ENCODE data around the gene NADK2.

NADK2 gene

DNA sequence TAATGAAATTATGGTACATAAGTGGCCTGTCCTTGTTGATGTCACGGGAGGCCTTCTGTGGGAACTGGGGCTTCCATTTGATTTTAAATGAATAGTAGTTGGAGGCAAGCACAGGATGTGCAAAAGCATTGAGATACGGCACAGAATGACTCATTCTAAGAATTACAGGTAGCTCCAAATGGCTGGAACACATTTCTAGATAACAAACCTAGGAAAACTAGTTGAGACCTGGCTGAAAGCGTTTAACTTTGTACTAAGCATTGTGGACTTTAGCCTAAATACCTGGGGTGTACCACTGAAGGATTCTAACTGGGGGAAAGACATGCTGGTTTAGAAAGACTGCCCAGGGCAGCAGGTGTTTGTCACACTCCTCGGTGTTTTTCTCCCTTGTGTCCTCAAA, 80.4 kb downstream of the NADK2 start:
- DNase-seq (ENCODE audit: low read depth), result no peak

DNA sequence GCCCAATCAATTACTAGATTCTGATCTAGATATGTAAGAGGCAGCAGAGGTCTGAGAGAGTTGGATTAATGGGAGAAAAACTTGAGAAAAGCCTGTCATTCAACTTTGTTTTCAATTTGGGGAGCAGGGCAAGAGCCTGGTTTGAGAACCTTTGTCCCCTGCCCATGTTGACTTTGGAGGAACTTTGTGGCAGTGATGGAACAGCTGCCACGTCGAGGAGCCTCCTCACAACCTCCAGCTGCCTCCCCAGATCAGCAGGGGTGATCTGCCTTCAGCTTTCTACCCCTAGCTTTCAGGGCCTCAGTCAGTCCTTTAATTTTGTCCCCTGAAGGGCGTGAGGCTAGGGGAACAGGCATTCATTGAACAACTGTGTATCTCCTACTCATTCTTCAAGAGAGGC, 81.1 kb downstream of the NADK2 start:
- no peak for DNase-seq (ENCODE audit: low read depth)

DNA sequence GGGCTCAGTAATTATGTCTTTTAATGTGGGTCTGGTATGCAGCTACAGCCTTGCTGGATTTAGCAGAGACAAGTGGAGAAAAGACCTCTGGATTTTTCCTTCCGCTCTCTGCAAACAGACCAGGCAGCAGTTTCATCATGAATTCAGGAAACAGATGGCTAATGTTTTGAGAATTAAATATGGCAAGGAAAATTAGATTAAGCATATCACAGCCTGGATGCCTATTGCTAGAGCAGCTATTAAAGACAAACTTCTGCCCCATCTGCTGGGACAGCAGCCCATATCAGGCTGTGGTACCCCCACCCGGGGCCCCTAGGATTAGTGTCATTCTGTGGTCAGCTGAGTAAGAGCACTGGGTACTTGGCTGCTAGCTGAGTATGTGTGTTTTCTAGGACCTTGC, 83.6 kb downstream of the NADK2 start:
- DNase-seq (ENCODE audit: low read depth), result no peak

GRCh38 chr5:36156619-36157018, 85.1 kb downstream of the NADK2 start:
- DNase-seq (ENCODE audit: low read depth), result no peak

DNA sequence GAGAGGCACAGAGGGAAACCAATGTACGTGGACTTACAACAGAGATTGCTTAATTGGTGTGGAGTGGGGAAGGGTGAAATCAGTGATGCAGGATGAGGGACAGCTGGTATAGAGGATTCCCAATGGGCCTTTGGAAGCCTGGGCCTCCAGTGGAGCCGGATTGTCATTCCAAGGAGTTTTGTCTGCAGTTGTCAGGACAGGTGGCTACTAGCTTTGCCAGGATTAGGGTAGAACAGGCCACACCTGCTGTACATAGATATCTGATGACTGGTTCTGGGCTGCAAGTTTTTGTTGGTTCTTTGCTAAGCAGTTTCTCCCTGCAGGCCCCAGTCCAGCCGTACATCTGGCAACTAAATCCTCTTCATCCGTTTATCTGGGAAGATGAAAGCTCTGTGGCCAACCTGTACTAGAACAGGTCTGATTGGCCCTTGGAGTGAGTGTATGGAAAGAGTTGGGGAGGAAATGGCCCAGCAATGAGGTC, 85.6 kb downstream of the NADK2 start:
- DNase-seq (ENCODE audit: low read depth), result no peak

DNA sequence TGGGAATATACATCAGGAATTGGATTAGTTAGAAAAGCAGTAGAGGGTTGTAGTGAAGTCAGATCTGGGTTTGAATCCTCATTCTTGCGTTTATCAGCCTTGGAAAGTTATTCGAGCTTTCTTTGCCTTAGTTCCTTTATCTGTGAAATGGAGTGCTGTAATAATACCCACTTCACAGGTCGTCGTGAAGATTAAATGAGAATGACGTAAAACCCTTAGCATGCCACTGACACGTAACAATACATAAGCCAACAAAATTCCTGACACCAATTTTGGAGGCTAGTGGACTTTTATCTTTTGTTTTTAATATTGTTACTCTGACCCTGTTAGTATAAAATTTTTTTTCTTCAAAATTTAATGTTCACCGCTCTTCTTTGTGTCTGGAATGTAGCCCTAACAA, 86.4 kb downstream of the NADK2 start:
- DNase-seq (ENCODE audit: low read depth), result no peak

DNA sequence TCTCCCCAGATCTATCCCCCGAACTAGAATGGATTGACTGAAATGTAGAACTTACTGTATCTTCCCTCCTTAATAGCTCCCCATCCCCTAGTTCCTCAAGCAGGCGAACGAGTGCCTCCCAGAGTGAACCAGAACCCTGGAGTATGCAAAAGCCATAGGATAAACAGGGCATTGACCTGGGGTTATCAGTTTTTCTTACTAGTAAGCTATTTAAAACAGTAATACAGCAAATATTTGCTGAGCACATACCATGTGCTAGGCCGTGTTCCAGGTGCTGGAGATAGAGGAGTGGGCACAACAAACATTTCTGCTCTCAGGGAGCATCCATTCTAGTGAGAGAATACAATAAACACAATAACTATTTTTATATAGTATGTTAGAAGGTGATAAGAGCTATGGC, 88.0 kb downstream of the NADK2 start:
- DNase-seq (ENCODE audit: low read depth), result no peak

GRCh38 chr5:36153298-36153677, 88.4 kb downstream of the NADK2 start:
- DNase-seq (ENCODE audit: low read depth), result no peak

DNA sequence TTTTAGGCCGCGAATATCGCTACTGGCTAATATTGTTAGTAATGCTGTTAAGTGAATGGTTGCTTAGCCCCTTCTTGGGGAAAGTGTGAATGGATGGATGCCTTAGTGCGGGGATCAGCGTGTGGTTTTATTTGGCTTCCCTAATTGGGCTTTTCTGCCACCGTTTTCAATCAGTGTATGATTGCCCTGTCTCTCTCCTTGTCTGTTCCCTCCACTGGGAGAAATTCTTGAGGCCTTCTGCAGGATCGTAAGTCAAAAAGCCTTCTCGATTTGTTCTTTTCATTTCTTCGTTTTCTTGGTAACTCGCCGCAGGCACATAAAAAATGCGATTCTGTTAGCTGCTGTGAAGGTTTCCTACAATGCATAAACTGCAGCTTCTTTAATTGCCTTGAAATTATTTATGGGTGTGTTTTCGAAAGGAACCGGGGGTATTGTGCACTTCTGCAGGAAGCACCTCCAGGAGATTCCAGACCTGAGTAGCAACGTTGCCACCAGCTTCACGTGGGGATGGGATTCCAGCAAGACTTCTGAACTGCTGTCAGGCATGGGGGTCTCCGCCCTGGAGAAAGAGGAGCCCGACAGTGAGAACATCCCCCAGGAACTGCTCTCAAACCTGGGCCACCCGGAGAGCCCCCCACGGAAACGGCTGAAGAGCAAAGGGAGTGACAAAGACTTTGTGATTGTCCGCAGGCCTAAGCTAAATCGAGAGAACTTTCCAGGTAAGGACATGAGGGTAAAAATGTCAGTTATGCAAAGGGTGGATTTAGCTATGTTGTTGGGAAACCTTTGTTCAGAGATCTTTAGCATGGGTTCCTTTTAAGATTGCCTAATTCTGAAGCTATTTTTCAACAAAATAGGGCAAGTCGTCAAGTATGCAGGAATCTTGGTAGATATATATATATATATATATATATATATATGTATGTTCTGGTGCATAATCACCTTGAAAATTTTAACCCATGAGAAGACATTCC, 89.1 kb downstream of the NADK2 start:
- DNase-seq (ENCODE audit: low read depth), result no peak

GRCh38 chr5:36151434-36152323, 90.0 kb downstream of the NADK2 start, which contains the start of the genes LMBRD2 and SKP2:
LMBRD2 (minus strand) TSS chr5:36151887; CDS start chr5:36143349, 8,538 bp downstream.
SKP2 (plus strand) TSS chr5:36152111; CDS start chr5:36152263, 152 bp downstream.
- peak; percentile 95 for DNase-seq (ENCODE audit: low read depth)

GRCh38 chr5:36150676-36151433, 90.9 kb downstream of the NADK2 start:
- DNase-seq (ENCODE audit: low read depth), result peak; percentile 16

- no peak for DNase-seq (ENCODE audit: low read depth)
Measured at GRCh38 chr5:36147681-36148080, 94.0 kb downstream of the NADK2 start.

DNA sequence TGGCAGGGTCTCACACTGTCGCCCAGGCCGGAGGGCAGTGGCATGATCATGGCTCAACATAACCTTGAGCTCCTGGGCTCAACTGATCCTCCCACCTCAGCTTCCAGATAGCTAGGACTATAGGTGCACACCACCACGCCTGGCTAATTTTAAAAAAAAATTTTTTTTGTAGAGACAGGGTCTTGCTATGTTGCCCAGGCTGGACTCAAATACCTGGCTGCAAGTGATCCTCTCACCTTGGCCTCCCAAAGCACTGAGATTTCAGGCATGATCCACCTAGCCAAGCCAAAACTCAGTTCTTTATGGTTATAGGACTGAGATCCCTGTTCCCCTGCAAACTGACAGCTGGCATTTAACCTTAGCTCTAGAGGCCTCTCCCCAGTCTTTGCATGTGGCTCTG, 95.3 kb downstream of the NADK2 start:
- no peak for DNase-seq (ENCODE audit: low read depth)

DNA sequence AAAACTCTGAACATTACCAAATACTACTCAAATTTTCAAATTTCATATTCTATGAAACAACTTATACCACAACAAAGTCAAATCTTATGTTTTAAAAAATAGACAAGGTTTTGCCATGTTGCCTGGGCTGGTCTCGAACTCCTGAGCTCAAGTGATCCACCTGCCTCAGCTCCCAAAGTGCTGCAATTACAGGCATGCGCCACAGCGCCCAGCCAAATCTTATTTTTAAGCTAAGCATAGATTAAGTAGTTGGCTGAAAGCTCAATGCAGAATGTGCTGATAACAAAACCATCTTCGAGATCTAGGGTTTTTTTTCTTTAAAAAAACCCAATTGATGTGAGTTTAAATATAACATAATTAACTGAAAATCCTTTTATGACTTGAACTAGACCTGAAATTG, 96.4 kb downstream of the NADK2 start:
- DNase-seq (ENCODE audit: low read depth), result no peak
